K562 (cell line): Measurements from ENCODE around the gene SMIM36. TPM values are rescaled to one million over a fixed set of nuclear protein-coding genes. Genes with fewer than 3 reads are reported as not detected.
A peak's percentile ranks its signal among the peaks of the same experiment; 100 is the strongest.

Experiments used
- ARID2 ChIP-seq: fragments of 450-650 bp; IDR thresholded peaks from 2 replicates; pipeline ENCODE4 v1.6.1; 2017; ENCODE audit warnings: antibody characterized with exemption, mild to moderate bottlenecking
- CEBPG ChIP-seq, 3 experiments: fragments of 200-800 bp in 1 of 3; sonication (Bioruptor generic) in 1 of 3; sonication (generic) in 1 of 3; formaldehyde crosslinking in 1 of 3; IDR thresholded peaks in 2 of 3; conservative IDR thresholded peaks in 1 of 3; 2 replicates each; pipeline versions ENCODE4 v1.6.1 to v1.8.0; 2016 to 2022; ENCODE audit warnings: missing compliant biosample characterization in 2 of 3, missing genetic modification characterization in 2 of 3, mild to moderate bottlenecking in 1 of 3, missing genetic modification reagents in 1 of 3
- HMBOX1 ChIP-seq: sonication (generic); IDR thresholded peaks from 2 replicates; pipeline ENCODE4 v1.6.1; 2016
- ILF3 ChIP-seq: fragments of 450-650 bp; IDR thresholded peaks from 2 replicates; pipeline ENCODE4 v1.6.1; 2018; ENCODE audit warnings: antibody characterized with exemption, mild to moderate bottlenecking, moderate library complexity, borderline replicate concordance
- NR3C1 ChIP-seq: sonication (generic); formaldehyde crosslinking; IDR thresholded peaks from 2 replicates; pipeline ENCODE4 v1.8.1; 2022; ENCODE audit warnings: missing genetic modification reagents
- POLR2AphosphoS5 ChIP-seq: IDR thresholded peaks from 2 replicates; pipeline ENCODE4 v1.6.1; 2011; ENCODE audit warnings: mild to moderate bottlenecking, low read depth, low read length, moderate library complexity; ENCODE audit not compliant: control insufficient read depth, insufficient read depth
- PRMT5 ChIP-seq: sonication (generic); formaldehyde crosslinking; IDR thresholded peaks from 2 replicates; pipeline ENCODE4 v1.5.0; 2020; ENCODE audit warnings: missing genetic modification reagents
- RAD21 ChIP-seq, 2 experiments: fragments of 250-450 bp in 1 of 2; fragments of 450-650 bp in 1 of 2; sonication (Bioruptor Pico) in 1 of 2; formaldehyde crosslinking in 1 of 2; IDR thresholded peaks in 1 of 2; conservative IDR thresholded peaks in 1 of 2; 2 replicates each; pipeline versions ENCODE4 v1.4.0 to v1.8.0; 2020 to 2022; ENCODE audit warnings: mild to moderate bottlenecking in 2 of 2, moderate library complexity in 1 of 2
- RUNX1 ChIP-seq: sonication (generic); IDR thresholded peaks from 2 replicates; pipeline ENCODE4 v1.6.1; 2016; ENCODE audit warnings: antibody characterized with exemption, low read depth
- SMC3 ChIP-seq: conservative IDR thresholded peaks from 2 replicates; pipeline ENCODE4 v1.6.1; 2011; ENCODE audit warnings: low read depth, low read length, improper control_type of control experiment; ENCODE audit not compliant: insufficient read depth
- STAT6 ChIP-seq: sonication (generic); formaldehyde crosslinking; IDR thresholded peaks from 2 replicates; pipeline ENCODE4 v1.8.1; 2023; ENCODE audit warnings: mild to moderate bottlenecking, missing genetic modification reagents
- TBP ChIP-seq: optimal IDR thresholded peaks from 2 replicates; pipeline ENCODE3; 2011; ENCODE audit warnings: low read depth, low read length, improper control_type of control experiment
- ZFP30 ChIP-seq: fragments of 250-450 bp; sonication (Bioruptor Pico); IDR thresholded peaks from 2 replicates; pipeline ENCODE4 v1.8.0; 2022; ENCODE audit warnings: moderate library complexity, mild to moderate bottlenecking, inconsistent platforms, borderline replicate concordance
- ZNF232 ChIP-seq: sonication (generic); formaldehyde crosslinking; IDR thresholded peaks from 2 replicates; pipeline ENCODE4 v1.8.0; 2022; ENCODE audit warnings: mild to moderate bottlenecking, missing genetic modification reagents
- ZNF263 ChIP-seq: sonication (generic); formaldehyde crosslinking; IDR thresholded peaks from 2 replicates; pipeline ENCODE4 v1.8.0; 2022; ENCODE audit warnings: mild to moderate bottlenecking, missing genetic modification reagents, borderline replicate concordance
- ZNF384 ChIP-seq: IDR thresholded peaks from 2 replicates; pipeline ENCODE4 v1.6.1; 2012; ENCODE audit warnings: low read depth, low read length, improper control_type of control experiment
- ZNF699 ChIP-seq: fragments of 250-450 bp; sonication (Bioruptor Pico); IDR thresholded peaks from 2 replicates; pipeline ENCODE4 v1.8.0; 2021; ENCODE audit warnings: mild to moderate bottlenecking, moderate library complexity; ENCODE audit not compliant: insufficient replicate concordance
- ZNF707 ChIP-seq: fragments of 250-450 bp; sonication (Bioruptor Pico); conservative IDR thresholded peaks from 2 replicates; pipeline ENCODE4 v1.8.0; 2022; ENCODE audit warnings: inconsistent platforms, mild to moderate bottlenecking, moderate library complexity
- polyA plus RNA-seq, 8 experiments: library from polyadenylated mRNA; depleted of rRNA in 4 of 8; stranded (reverse) in 5 of 8; unstranded in 3 of 8; fragments of >200 nt; fragmentation: Nextera tagmentation in 2 of 8; fragmentation: Illumina TruSeq in 1 of 8; extraction: Ambion mirVana in 2 of 8; extraction: Trizol in 1 of 8; gene quantifications; 2 replicates each; pipeline versions ENCODE4 v1.2.1 to v1.2.3, GENCODE V29; 2011 to 2014; ENCODE audit warnings: inconsistent platforms in 1 of 8, missing spikeins in 1 of 8
- total RNA-seq, 7 experiments: library from RNA; depleted of rRNA in 6 of 7; stranded (reverse); fragments of >200 nt in 6 of 7; fragmentation: Illumina TruSeq in 2 of 7; extraction: Trizol in 2 of 7; gene quantifications; 2 replicates each; pipeline versions ENCODE4 v1.2.1 to v1.2.3, GENCODE V29; 2011 to 2021; ENCODE audit warnings: low replicate concordance in 1 of 7
- TF ChIP-seq, protein P1 (sequence below): sonication (generic); formaldehyde crosslinking; IDR thresholded peaks from 2 replicates; pipeline ENCODE4 v1.8.0; 2022; ENCODE audit warnings: mild to moderate bottlenecking, missing genetic modification reagents
- TF ChIP-seq, protein P2 (sequence below): fragments of 450-650 bp; IDR thresholded peaks from 2 replicates; pipeline ENCODE4 v1.6.1; 2016; ENCODE audit warnings: low read depth, mild to moderate bottlenecking, moderate library complexity
- TF ChIP-seq, protein P3 (sequence below), 3 experiments: IDR thresholded peaks in 2 of 3; conservative IDR thresholded peaks in 1 of 3; 2 replicates each; pipeline ENCODE4 v1.5.1; 2011 to 2012; ENCODE audit warnings: low read length in 3 of 3, mild to moderate bottlenecking in 3 of 3, control low read depth in 2 of 3, improper control_type of control experiment in 1 of 3, inconsistent platforms in 1 of 3, low read depth in 1 of 3, mixed read lengths in 1 of 3, moderate library complexity in 1 of 3; ENCODE audit not compliant: insufficient read depth in 2 of 3

Gene SMIM36
- total and polyA plus RNA-seq, 9 of the 15 experiments (the other 6 are each of a cell fraction or from before 2014, with no cell fraction given): not detected

GRCh38 chr17:55549140-55549539, 37.9 kb upstream of the SMIM36 start (continued):
- TF ChIP-seq ZNF707 (no peak), SMC3 (peak; percentile 34; the same call in 1 of the 2 replicates), TBP (no peak), PRMT5 (no peak), RAD21 (CRISPR knock-in tag; conservative IDR thresholded peaks at IDR 0.05 in 1 of 2, IDR thresholded peaks at IDR 0.05 in 1 of 2) (peak; percentile 61 to 95), ZNF699 (no peak), ZNF384 (no peak), ZNF232 (CRISPR knock-in tag) (no peak), NR3C1 (CRISPR knock-in tag) (no peak), STAT6 (CRISPR knock-in tag) (no peak), ZNF263 (CRISPR knock-in tag) (no peak), CEBPG (CRISPR knock-in tag; IDR thresholded peaks at IDR 0.05) (no peak), CEBPG (tag; conservative IDR thresholded peaks at IDR 0.05 in 1 of 2, IDR thresholded peaks at IDR 0.05 in 1 of 2) (no peak), HMBOX1 (peak; percentile 56; the same call in 1 of the 2 replicates), ARID2 (peak; percentile 44; the same call in 1 of the 2 replicates), RUNX1 (no peak), ZFP30 (CRISPR knock-in tag) (no peak), ILF3 (no peak), POLR2AphosphoS5 (no peak)
- TF ChIP-seq, protein P1, sequence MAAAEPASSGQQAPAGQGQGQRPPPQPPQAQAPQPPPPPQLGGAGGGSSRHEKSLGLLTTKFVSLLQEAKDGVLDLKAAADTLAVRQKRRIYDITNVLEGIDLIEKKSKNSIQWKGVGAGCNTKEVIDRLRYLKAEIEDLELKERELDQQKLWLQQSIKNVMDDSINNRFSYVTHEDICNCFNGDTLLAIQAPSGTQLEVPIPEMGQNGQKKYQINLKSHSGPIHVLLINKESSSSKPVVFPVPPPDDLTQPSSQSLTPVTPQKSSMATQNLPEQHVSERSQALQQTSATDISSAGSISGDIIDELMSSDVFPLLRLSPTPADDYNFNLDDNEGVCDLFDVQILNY (CRISPR knock-in tag): no peak
- TF ChIP-seq, protein P2, sequence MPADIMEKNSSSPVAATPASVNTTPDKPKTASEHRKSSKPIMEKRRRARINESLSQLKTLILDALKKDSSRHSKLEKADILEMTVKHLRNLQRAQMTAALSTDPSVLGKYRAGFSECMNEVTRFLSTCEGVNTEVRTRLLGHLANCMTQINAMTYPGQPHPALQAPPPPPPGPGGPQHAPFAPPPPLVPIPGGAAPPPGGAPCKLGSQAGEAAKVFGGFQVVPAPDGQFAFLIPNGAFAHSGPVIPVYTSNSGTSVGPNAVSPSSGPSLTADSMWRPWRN: no peak
- TF ChIP-seq, protein P3, sequence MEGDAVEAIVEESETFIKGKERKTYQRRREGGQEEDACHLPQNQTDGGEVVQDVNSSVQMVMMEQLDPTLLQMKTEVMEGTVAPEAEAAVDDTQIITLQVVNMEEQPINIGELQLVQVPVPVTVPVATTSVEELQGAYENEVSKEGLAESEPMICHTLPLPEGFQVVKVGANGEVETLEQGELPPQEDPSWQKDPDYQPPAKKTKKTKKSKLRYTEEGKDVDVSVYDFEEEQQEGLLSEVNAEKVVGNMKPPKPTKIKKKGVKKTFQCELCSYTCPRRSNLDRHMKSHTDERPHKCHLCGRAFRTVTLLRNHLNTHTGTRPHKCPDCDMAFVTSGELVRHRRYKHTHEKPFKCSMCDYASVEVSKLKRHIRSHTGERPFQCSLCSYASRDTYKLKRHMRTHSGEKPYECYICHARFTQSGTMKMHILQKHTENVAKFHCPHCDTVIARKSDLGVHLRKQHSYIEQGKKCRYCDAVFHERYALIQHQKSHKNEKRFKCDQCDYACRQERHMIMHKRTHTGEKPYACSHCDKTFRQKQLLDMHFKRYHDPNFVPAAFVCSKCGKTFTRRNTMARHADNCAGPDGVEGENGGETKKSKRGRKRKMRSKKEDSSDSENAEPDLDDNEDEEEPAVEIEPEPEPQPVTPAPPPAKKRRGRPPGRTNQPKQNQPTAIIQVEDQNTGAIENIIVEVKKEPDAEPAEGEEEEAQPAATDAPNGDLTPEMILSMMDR (IDR thresholded peaks at IDR 0.05 in 2 of 3, conservative IDR thresholded peaks at IDR 0.05 in 1 of 3; ENCODE audit: insufficient read depth in 2 of 3, low read depth in 1 of 3, low read length in 3 of 3): peak; percentile 56 to 86 (median 85); a peak in 5 of 6 replicates
